DMS79 treated with DMSO at 0.1 percent for 48 hours (cell line): ENCODE results near the gene DOCK1.

Source experiments
- DNase-seq: peaks from one replicate; lab custom pipeline; 2025; lab: John Stamatoyannopoulos, UW

Gene DOCK1

GRCh38 chr10:127088908-127089307 is 183.7 kb downstream of the DOCK1 start:
- DNase-seq, result no peak

- DNase-seq, result no peak
Measured at GRCh38 chr10:127089446-127089845, 184.2 kb downstream of the DOCK1 start.

- DNase-seq, result no peak
Measured at GRCh38 chr10:127090138-127090537, 184.9 kb downstream of the DOCK1 start.

GRCh38 chr10:127091354-127091753 is 186.1 kb downstream of the DOCK1 start:
- no peak for DNase-seq

GRCh38 chr10:127092916-127093315 is 187.7 kb downstream of the DOCK1 start:
- DNase-seq, result no peak

GRCh38 chr10:127094984-127095383 is 189.8 kb downstream of the DOCK1 start:
- DNase-seq, result no peak

GRCh38 chr10:127100983-127101615 is 195.9 kb downstream of the DOCK1 start:
- DNase-seq, result no peak

- DNase-seq, result no peak
Measured at GRCh38 chr10:127102176-127102575, 196.9 kb downstream of the DOCK1 start.

- no peak for DNase-seq
Measured at GRCh38 chr10:127115100-127115499, 209.9 kb downstream of the DOCK1 start.

GRCh38 chr10:127117125-127117524 is 211.9 kb downstream of the DOCK1 start:
- DNase-seq, result no peak

GRCh38 chr10:127118034-127118433 is 212.8 kb downstream of the DOCK1 start:
- DNase-seq, result no peak

GRCh38 chr10:127119936-127120335 is 214.7 kb downstream of the DOCK1 start:
- no peak for DNase-seq

GRCh38 chr10:127122831-127123230 is 217.6 kb downstream of the DOCK1 start:
- no peak for DNase-seq

- no peak for DNase-seq
Measured at GRCh38 chr10:127123626-127124025, 218.4 kb downstream of the DOCK1 start.

- no peak for DNase-seq
Measured at GRCh38 chr10:127125331-127125730, 220.1 kb downstream of the DOCK1 start.

GRCh38 chr10:127127822-127128221 is 222.6 kb downstream of the DOCK1 start:
- no peak for DNase-seq

- no peak for DNase-seq
Measured at GRCh38 chr10:127129104-127129503, 223.9 kb downstream of the DOCK1 start.

GRCh38 chr10:127132451-127132850 is 227.2 kb downstream of the DOCK1 start:
- peak; percentile 57 for DNase-seq

GRCh38 chr10:127133225-127133624 is 228.0 kb downstream of the DOCK1 start:
- DNase-seq, result no peak

GRCh38 chr10:127133672-127134500 is 228.7 kb downstream of the DOCK1 start:
- no peak for DNase-seq

GRCh38 chr10:127135844-127136577 is 230.8 kb downstream of the DOCK1 start:
- DNase-seq, result no peak

GRCh38 chr10:127137391-127137790 is 232.2 kb downstream of the DOCK1 start:
- no peak for DNase-seq

GRCh38 chr10:127142136-127142535 is 236.9 kb downstream of the DOCK1 start:
- DNase-seq, result peak; percentile 49
